K562 (cell line): ENCODE results near the gene NSMF. TPM values are rescaled to one million over a fixed set of nuclear protein-coding genes. Genes with fewer than 3 reads are reported as not detected.

Experiments used
- ATAC-seq: fragments of 200-7000 bp; cut with Tn5 transposase; 3 replicates; pipeline ENCODE4 v1.9.1; 2020; ENCODE audit warnings: moderate library complexity
- BruUV-seq: library from RNA; stranded (reverse); fragments of 400-500 nt; replicated peaks from 2 replicates; lab custom pipeline; 2021; lab: Mats Ljungman, UMichigan
- CTCF ChIA-PET: fragments of 300-600 bp; formaldehyde crosslinking; extraction: SDS; loops from one replicate; lab custom pipeline; 2021; ENCODE audit warnings: low intra/inter-chr PET ratio; lab: Yijun Ruan, JAX
- POLR2A ChIA-PET: fragments of 300-600, 350-650 bp; sonication (Branson Sonifier 250); formaldehyde crosslinking; extraction: SDS; loops from one replicate; lab custom pipeline; 2021; ENCODE audit warnings: antibody characterized with exemption, inconsistent platforms; lab: Yijun Ruan, JAX
- DNase-seq, 4 experiments: peaks; one replicate each; pipeline versions ENCODE4 v3.0.0 to v3.0.0-alpha.2; 2011 to 2018; ENCODE audit warnings: low spot score in 3 of 4, mixed read lengths in 3 of 4; ENCODE audit errors: extremely low read depth in 1 of 4
- FAIRE-seq: peaks from 2 replicates; lab custom pipeline; 2011; peaks lifted over from hg19 to GRCh38; lab: Jason Lieb, UNC
- H2AFZ ChIP-seq: 2 replicates; pipeline ENCODE4 v1.6.0; 2011; ENCODE audit warnings: low read depth, low read length, control low read depth, inconsistent platforms
- H3K27ac ChIP-seq: fragments of 200-600 bp; 3 replicates; pipeline ENCODE4 v1.8.0; 2011; ENCODE audit warnings: low read depth, mild to moderate bottlenecking, control low read depth, inconsistent platforms, low read length, moderate library complexity, mixed read lengths; ENCODE audit errors: extremely low read depth
- H3K27me3 ChIP-seq, 2 experiments: fragments of 300-600 bp in 1 of 2; 2 replicates in 1 of 2; 3 replicates in 1 of 2; pipeline versions ENCODE4 v1.6.0 to v1.8.0; 2011; ENCODE audit warnings: inconsistent platforms in 2 of 2, low read length in 2 of 2, mild to moderate bottlenecking in 1 of 2, mixed read lengths in 1 of 2, moderate library complexity in 1 of 2; ENCODE audit not compliant: control insufficient read depth in 2 of 2, insufficient read depth in 2 of 2
- H3K36me3 ChIP-seq: fragments of 300-600 bp; 3 replicates; pipeline ENCODE4 v1.8.0; 2011; ENCODE audit warnings: mild to moderate bottlenecking, low read length, inconsistent platforms; ENCODE audit not compliant: control insufficient read depth, insufficient read depth
- H3K4me1 ChIP-seq, 2 experiments: fragments of 200-600 bp in 1 of 2; replicated peaks in 1 of 2; 2 replicates in 1 of 2; 3 replicates in 1 of 2; pipeline versions ENCODE4 v1.5.1 to v1.8.0; 2011; ENCODE audit warnings: inconsistent platforms in 2 of 2, low read length in 2 of 2, mild to moderate bottlenecking in 1 of 2, mixed read lengths in 1 of 2, moderate library complexity in 1 of 2; ENCODE audit not compliant: control insufficient read depth in 2 of 2, insufficient read depth in 2 of 2
- H3K4me2 ChIP-seq: 2 replicates; pipeline ENCODE4 v1.6.1; 2011; ENCODE audit warnings: low read length, control low read depth, inconsistent platforms, mixed read lengths; ENCODE audit not compliant: insufficient read depth
- H3K4me3 ChIP-seq: fragments of 200-600 bp; sonication (generic), shearing (Covaris generic); 2 replicates; pipeline ENCODE4 v1.5.1; 2016; ENCODE audit warnings: control low read depth, inconsistent platforms
- H3K79me2 ChIP-seq: fragments of 200-600 bp; 3 replicates; pipeline ENCODE4 v1.8.0; 2011; ENCODE audit warnings: low read length, inconsistent platforms; ENCODE audit not compliant: control insufficient read depth, insufficient read depth
- H3K9ac ChIP-seq, 2 experiments: 2 replicates each; pipeline versions ENCODE4 v1.6.0 to v1.6.1; 2011; ENCODE audit warnings: low read depth in 2 of 2, low read length in 2 of 2, control low read depth in 1 of 2, inconsistent platforms in 1 of 2, mild to moderate bottlenecking in 1 of 2, mixed read lengths in 1 of 2; ENCODE audit not compliant: insufficient read depth in 1 of 2
- H3K9me1 ChIP-seq: one replicate; pipeline ENCODE4 v1.6.0; 2011; ENCODE audit warnings: inconsistent platforms, mild to moderate bottlenecking, low read length, moderate library complexity; ENCODE audit not compliant: control insufficient read depth, insufficient read depth
- H3K9me3 ChIP-seq: replicated peaks from 2 replicates; pipeline ENCODE4 v1.5.1; 2011; ENCODE audit warnings: low read depth, low read length, inconsistent platforms; ENCODE audit not compliant: control insufficient read depth, insufficient read depth
- H4K20me1 ChIP-seq: replicated peaks from 2 replicates; pipeline ENCODE4 v1.6.1; 2011; ENCODE audit warnings: low read length, inconsistent platforms, mixed read lengths; ENCODE audit not compliant: control insufficient read depth, insufficient read depth
- CBX3 ChIP-seq, 2 experiments: IDR thresholded peaks; 1 replicate in 1 of 2; 2 replicates in 1 of 2; pipeline ENCODE4 v1.6.1; 2012; ENCODE audit warnings: inconsistent platforms in 2 of 2, low read length in 2 of 2, borderline replicate concordance in 1 of 2, control low read depth in 1 of 2
- CHD2 ChIP-seq: IDR thresholded peaks from 2 replicates; pipeline ENCODE4 v1.6.1; 2011; ENCODE audit warnings: low read depth, low read length
- GATA2 ChIP-seq: sonication (generic); formaldehyde crosslinking; IDR thresholded peaks from 2 replicates; pipeline ENCODE4 v1.4.0; 2020; ENCODE audit warnings: mild to moderate bottlenecking, missing genetic modification reagents
- GTF2A2 ChIP-seq: IDR thresholded peaks from 2 replicates; pipeline ENCODE4 v1.6.1; 2016; ENCODE audit warnings: mild to moderate bottlenecking, missing genetic modification characterization, missing compliant biosample characterization
- MBD2 ChIP-seq: sonication (generic); IDR thresholded peaks from 2 replicates; pipeline ENCODE4 v1.6.1; 2016; ENCODE audit warnings: low read depth, borderline replicate concordance
- NR1H2 ChIP-seq: sonication (generic); formaldehyde crosslinking; IDR thresholded peaks from 2 replicates; pipeline ENCODE4 v1.4.0; 2020; ENCODE audit warnings: mild to moderate bottlenecking, missing genetic modification reagents
- RBM25 ChIP-seq: fragments of 200-400 bp; formaldehyde crosslinking; IDR thresholded peaks from 2 replicates; pipeline ENCODE4 v1.6.1; 2018; ENCODE audit warnings: low read length, low read depth, moderate library complexity; ENCODE audit not compliant: severe bottlenecking
- SMAD1 ChIP-seq: fragments of 150-350 bp; IDR thresholded peaks from 2 replicates; pipeline ENCODE4 v1.6.1; 2014; ENCODE audit warnings: low read length, low read depth; ENCODE audit not compliant: partially characterized antibody
- ZNF780A ChIP-seq: fragments of 250-450 bp; sonication (Bioruptor Pico); IDR thresholded peaks from 2 replicates; pipeline ENCODE4 v1.5.0; 2021; ENCODE audit warnings: mild to moderate bottlenecking
- WGBS: fragments of 100-300 bp; shearing (Covaris generic); methylation state at CpG from one replicate; pipeline ENCODE4 v1.1.6; 2016; ENCODE audit warnings: low coverage, mixed read lengths; ENCODE audit not compliant: insufficient coverage; ENCODE audit errors: missing lambda C conversion rate; 5-methylcytosine and 5-hydroxymethylcytosine counted together
- in situ Hi-C: fragments of 300-500 bp; cut with MboI; formaldehyde crosslinking; loops from 4 replicates; pipeline ENCODE4 v1.15.0; 2018; ENCODE audit warnings: inconsistent platforms, mixed read lengths
- intact Hi-C: fragments of 100-400 bp; cut with micrococcal nuclease; formaldehyde crosslinking; loops from 2 replicates; pipeline ENCODE4 v1.14.2; 2022
- polyA plus RNA-seq, 8 experiments: library from polyadenylated mRNA; depleted of rRNA in 4 of 8; stranded (reverse) in 5 of 8; unstranded in 3 of 8; fragments of >200 nt; fragmentation: Nextera tagmentation in 2 of 8; fragmentation: Illumina TruSeq in 1 of 8; extraction: Ambion mirVana in 2 of 8; extraction: Trizol in 1 of 8; gene quantifications; 2 replicates each; pipeline versions ENCODE4 v1.2.1 to v1.2.3, GENCODE V29; 2011 to 2014; ENCODE audit warnings: inconsistent platforms in 1 of 8, missing spikeins in 1 of 8
- total RNA-seq, 7 experiments: library from RNA; depleted of rRNA in 6 of 7; stranded (reverse); fragments of >200 nt in 6 of 7; fragmentation: Illumina TruSeq in 2 of 7; extraction: Trizol in 2 of 7; gene quantifications; 2 replicates each; pipeline versions ENCODE4 v1.2.1 to v1.2.3, GENCODE V29; 2011 to 2021; ENCODE audit warnings: low replicate concordance in 1 of 7

The NSMF gene
- total and polyA plus RNA-seq, 9 of the 15 experiments (the other 6 are each of a cell fraction or from before 2014, with no cell fraction given): 0.20 to 82.7 (median 29.3) TPM

- ChIA-PET POLR2A (interaction anchor here (0.6 kb wide), 1 partner anchor 14 kb away, joined by 3 read pairs; no protein-coding TSS in a partner anchor), CTCF (no interaction called here)
- no peak overlapping the region for H3K4me3 ChIP-seq
- peak overlapping the region; percentile 42; the same call in 1 of the 2 replicates for H2AFZ ChIP-seq
- in situ Hi-C loops: no loop called here
- no peaks in the 10 kb centered on the region for H3K9me1 ChIP-seq
- TF ChIP-seq CBX3 (IDR thresholded peaks at IDR 0.05; ENCODE audit: borderline replicate concordance in 1 of 2, low read length in 2 of 2) (no peak), NR1H2 (CRISPR knock-in tag) (no peak), GATA2 (CRISPR knock-in tag) (no peak), CHD2 (no peak), RBM25 (no peak), GTF2A2 (no peak), SMAD1 (no peak), MBD2 (no peak), ZNF780A (CRISPR knock-in tag) (no peak)
- H4K20me1 ChIP-seq: no peaks in the 10 kb centered on the region
- no TSS peak for BruUV-seq
- H3K9me3 ChIP-seq: peaks cover 7% of the 10 kb centered on the region
- DNase-seq: no peak
- H3K9ac ChIP-seq: peak overlapping the region in 1 of 2 experiments; percentile 78; a peak in 2 of 4 replicates
- ATAC-seq: no peak
- no peak overlapping the region for H3K27ac ChIP-seq
- no peaks in the 10 kb centered on the region for H3K27me3 ChIP-seq
- H3K79me2 ChIP-seq: no peaks in the 10 kb centered on the region
- FAIRE-seq: no peak
- WGBS: 75% methylated on average over 31 of the region's 32 CpGs
- no peak overlapping the region for H3K4me2 ChIP-seq
- no peaks in the 10 kb centered on the region for H3K36me3 ChIP-seq
- peaks cover 11 to 65% of the 10 kb centered on the region in 2 experiments for H3K4me1 ChIP-seq
- intact Hi-C loops: no loop called here
Observed at GRCh38 chr9:137479892-137480685, 21.0 kb upstream of the NSMF start.
